Tongue (tissue), 2 donors: Measurements from ENCODE around the gene ARHGEF1. TPM values are rescaled to one million over a fixed set of nuclear protein-coding genes. Genes with fewer than 3 reads are reported as not detected.
"Not testable (repeated sequence)": the region's sequence is repeated elsewhere in the genome, so short reads cannot be mapped to it uniquely, and the experiment has no call there.

Source experiments
- DNase-seq: peaks from one replicate; pipeline ENCODE4 v3.0.0-alpha.2; 2015
- total RNA-seq: library from RNA; depleted of rRNA; stranded (reverse); fragments of >200 nt; gene quantifications from one replicate; pipeline ENCODE4 v1.2.3, GENCODE V29; 2014

ARHGEF1 gene
- total RNA-seq, 1 donor from 2014 or later: 30.7 TPM

DNA sequence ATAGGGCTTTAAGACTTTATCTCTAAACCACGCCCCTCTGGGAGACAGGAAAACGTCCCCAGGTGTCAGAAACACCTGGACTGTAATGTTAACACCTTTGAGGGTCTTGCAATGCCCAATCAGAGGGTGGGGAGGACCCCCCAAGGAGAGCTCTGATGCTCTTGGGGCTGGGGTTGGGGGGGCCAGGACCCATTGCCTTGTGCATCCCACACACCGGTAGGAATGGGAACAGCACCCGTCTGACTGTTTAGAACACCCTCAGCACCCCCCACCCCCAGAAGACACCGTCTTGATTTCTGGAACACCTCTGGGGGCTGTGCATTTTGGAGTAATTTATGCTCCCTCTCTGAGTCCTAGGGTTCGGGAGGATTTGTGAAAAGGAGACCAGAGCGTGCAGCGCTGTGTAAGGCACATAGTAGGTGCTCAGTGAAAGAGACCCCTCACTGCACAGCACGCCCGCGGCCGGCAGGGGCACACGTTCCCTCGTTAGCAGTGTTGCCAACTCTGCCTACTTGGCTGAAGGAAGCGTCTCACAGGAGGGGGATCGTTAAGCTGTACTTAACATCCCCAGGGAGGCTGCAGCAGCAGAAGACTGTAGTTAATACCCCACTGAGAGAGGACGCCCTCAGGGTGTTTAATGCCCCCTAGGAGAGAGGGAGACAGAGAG is 48.1 kb downstream of the ARHGEF1 start:
- no peak for DNase-seq

- no peak for DNase-seq
Observed at GRCh38 chr19:41932259-41932719, 49.3 kb downstream of the ARHGEF1 start.

DNA sequence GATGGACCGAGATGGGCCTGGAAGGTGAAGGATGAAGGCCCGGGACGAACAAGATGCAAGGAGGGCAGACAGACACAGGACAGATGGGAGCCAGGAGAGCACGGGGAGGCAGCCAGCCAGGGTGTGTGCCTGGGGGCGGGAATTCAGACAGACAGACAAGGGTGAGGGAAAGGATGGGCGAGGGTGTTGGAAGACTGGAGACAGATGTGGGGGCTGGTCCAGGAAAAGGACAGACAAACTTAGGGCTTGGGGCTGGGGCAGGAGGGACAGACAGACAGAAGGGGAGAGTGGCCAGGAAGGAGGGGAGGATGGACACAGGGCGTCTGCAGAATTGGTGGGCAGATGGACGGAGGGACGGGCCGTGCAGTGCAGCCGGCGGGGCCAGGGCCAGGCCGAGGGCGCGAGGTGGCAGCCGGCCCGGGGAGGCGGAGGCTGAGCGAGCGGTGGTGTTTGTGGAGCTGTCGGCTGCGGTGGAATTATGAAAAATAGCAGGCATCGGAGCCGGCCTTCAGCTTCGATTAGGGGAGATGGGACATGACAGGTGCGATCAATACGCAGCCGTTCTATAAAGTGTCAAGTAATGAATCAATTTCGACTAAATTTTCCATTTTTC is 49.8 kb downstream of the ARHGEF1 start:
- DNase-seq: no peak

- DNase-seq: no peak
Observed at GRCh38 chr19:41933693-41934426, 50.9 kb downstream of the ARHGEF1 start.

- DNase-seq: peak; percentile 78
Observed at GRCh38 chr19:41934849-41935374, 51.9 kb downstream of the ARHGEF1 start.

DNA sequence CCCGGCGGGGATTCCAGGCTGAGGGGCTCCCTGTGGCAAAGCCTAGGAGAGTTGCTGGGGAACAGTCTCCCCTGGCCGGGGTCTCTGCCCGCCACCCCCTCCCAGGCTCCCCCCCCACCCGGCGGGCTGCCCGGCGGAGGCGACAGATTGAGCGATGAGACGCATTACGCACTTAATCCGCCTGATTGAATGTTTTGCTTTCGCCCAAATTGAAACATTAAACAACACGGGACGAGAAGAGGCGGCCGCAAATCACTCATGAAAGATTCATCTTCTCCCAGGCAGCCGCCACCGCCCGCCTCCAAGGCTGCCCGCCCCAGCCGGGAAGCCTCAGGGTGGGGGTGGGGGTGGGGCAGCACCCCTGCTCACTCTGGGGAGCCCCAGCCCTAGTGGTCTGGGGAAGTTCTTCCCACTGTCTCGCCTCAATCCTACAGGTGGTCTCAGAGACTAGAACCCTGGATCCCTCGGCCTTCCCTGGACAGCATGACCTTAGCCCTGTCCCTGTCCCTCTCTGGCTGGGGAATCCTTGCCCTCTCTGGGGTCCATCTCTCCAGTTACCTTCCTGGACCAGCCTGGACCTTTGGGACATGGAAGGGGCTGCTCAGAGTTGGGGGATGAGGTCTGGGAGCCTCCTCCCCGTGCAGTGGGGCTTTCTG is 52.9 kb downstream of the ARHGEF1 start:
- DNase-seq: no peak

GRCh38 chr19:41936416-41936850 is 53.4 kb downstream of the ARHGEF1 start:
- no peak for DNase-seq

DNA sequence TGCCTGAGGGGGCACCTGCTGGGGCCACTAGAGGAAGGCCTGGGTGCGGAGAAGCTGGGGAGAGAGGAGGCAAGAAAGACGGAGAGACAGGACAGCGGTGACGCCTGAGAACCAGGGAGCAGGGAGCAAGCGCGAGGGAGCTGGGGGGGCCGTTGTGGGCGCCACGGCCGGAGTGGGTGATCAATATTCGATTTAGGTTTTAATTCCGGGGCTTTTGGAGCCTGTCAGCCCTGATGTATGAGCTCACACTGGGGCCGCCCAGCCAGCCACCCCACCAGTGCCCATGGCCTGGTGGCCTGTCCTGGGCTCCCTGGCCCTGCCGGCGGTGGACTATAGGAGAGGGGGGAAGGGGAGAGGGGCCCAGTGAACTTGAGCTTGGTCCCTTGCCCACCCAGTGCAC is 54.0 kb downstream of the ARHGEF1 start:
- DNase-seq: no peak

DNA sequence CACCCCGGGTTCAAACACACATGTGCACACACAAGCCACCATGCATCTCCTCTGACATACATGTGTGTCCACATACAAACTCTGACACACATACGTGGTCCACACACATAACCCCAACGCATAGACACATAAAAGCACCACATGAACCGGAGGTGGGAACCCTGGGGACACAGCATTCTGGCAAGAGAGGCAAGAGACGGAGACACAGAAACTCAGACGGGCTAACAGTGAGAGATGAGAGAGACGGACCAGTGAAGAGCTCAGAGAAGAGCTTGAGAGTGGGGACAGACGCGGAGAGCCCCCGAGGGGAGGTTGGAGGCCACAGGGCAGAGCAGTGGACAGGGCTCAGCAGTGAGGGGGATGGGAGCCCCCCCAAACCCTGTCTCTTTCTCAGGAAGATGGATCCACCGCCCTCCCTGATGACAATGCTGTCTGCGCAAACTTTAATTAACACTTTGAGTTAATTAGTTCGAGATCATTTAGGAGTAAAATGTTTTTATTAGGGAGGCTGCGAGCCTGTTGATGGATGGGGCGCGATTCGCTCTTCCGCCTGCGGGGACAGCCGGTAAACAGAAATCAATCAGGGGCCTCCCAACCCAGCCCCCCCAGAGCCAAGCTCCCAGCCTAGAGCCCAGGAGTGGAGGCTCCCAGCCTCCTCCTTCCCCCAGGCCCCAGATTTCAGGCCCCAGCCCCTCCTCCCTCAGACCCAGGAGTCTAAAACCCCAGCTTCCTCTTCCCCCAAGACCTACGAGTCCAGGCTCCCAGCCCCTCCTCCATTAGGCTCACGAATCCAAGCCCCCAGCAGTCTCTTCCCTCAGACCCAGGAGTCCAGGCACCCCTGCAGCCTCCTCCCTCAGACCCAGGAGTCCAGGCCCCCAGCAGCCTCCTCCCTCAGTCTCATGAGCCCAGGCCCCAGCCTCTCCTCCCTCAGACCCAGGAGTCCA is 54.8 kb downstream of the ARHGEF1 start:
- DNase-seq: no peak

GRCh38 chr19:41939209-41939608 is 56.2 kb downstream of the ARHGEF1 start:
- DNase-seq: not testable (repeated sequence)

DNA sequence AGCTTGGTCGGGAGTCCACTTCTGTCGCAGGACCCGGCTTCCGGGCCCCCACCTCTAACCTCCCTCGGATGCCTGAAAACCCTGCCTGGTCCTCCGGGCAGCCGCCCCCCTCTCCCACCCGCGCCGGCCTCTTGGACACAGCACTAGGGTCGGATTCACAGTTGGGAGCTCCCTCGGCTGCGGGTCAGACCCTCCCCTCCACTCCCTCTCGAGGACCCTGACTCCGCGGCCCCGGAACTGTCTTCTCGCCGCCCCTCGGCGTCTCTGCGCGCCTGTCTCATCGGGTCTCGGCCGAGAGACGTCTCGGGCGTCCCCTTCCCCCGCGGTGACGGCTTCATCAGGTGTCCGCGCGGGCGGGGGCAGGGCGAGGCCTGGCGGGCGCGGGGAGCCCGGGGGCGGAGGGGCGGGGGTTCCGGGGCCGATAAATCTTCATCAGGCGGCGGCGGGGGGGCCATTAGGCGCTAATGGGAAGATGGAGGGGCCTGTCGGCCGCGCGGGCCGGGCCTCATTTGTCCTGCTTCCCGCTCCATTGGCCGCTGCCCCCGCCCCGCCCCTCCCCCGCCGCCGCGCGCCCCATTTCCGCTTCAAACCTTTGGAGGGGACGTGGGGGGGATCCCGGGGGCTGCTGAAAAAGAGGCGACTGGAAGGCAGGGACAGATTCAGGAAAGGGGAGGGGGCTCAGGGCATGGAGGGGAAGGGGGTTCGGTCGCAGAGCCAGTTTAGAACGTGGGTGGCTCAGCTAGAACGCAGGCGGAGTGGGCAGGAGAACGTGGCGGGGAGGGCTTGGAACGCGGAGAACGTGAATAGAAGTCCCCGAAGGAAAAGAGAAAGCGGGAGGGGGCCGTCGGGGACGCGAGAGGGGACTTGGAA is 57.1 kb downstream of the ARHGEF1 start:
- peak; percentile 33 for DNase-seq

- DNase-seq: no peak
Observed at GRCh38 chr19:41940731-41941409, 57.9 kb downstream of the ARHGEF1 start.

GRCh38 chr19:41941410-41942202 is 58.6 kb downstream of the ARHGEF1 start:
- DNase-seq: no peak

- no peak for DNase-seq
Observed at GRCh38 chr19:41944336-41944735, 61.4 kb downstream of the ARHGEF1 start.

DNA sequence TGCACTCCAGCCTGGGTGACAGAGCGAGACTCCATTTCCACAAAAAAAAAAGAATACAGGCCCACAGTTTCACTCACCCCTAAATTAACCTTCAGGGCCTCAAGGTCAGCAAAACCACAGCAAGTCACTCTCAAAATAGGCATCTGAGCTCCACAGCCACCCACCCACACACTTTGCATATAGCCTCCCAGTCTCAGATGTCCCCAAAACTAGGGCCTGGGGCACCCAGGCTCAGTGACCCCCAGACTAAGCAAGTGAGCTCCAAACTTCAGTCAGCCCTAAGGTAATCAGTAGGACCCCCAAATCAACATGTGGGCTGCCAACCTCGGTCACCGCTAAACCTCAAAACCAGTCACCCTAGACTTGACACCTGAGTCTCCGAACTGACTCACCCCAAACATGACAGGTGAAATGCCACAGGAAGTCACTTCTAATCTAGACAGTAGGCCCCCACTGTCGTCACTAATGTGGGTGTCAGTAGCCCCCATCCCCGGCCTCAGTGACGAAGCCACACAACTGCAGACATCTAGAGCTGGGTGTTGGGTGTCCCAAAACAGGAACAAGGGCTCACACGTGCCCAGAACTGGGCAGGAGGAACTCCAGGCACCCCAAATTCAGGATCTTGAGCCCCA is 62.3 kb downstream of the ARHGEF1 start:
- DNase-seq: no peak

- DNase-seq: no peak
Observed at GRCh38 chr19:41947091-41947490, 64.1 kb downstream of the ARHGEF1 start.

GRCh38 chr19:41951686-41952172 is 68.7 kb downstream of the ARHGEF1 start:
- peak; percentile 83 for DNase-seq

DNA sequence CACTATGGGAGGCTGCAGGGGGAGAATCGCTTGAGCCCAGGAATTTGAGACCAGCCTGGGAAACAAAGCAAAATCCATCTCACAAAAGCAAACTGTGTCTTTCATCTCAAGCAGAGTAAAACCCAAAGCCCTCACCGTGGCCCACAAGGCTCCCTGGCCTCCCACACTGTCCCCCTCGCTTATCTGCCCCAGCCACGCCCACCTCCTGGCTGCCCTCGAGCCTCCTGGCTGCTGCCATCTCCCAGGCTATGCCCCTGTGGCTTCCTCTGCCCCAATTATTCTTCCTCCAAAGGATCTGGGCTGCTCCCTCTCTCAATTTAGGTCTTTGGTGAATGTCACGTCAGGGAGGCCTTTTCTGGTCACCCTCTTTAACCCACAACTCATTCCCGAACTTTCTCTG is 72.5 kb downstream of the ARHGEF1 start:
- DNase-seq: no peak
